Measurements from ENCODE around the gene TAS2R10.

Gene TAS2R10, protein sequence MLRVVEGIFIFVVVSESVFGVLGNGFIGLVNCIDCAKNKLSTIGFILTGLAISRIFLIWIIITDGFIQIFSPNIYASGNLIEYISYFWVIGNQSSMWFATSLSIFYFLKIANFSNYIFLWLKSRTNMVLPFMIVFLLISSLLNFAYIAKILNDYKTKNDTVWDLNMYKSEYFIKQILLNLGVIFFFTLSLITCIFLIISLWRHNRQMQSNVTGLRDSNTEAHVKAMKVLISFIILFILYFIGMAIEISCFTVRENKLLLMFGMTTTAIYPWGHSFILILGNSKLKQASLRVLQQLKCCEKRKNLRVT

DNA sequence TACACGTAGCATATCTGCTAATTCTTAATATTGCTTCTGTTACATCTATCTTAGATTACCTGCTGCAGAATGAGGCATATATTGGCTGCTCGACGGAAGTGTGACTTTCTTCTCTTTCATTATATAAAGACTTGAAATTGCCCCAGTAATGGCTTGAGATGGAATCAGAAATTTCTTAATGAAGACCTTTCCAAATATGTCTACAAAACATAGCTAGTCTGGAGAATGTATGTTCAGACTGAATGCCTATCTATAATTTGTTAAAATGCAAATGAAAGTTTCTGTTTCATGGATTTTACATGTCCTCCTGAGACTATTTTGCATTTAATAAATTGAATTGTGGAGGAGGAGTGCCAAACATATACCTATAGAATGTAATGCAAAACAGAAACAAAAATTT lies at the start of gene TAS2R10:
Gene TAS2R10, minus strand, starts transcription at position 101 of the 400 bp plus-strand sequence. Its CDS starts 89 bp downstream, at position 12.
- Histone ChIP-seq H3K4me1 (ENCODE audit: control insufficient read depth, low read depth, low read length) (no peaks in the 10 kb centered on the region), H3K4me3 (ENCODE audit: low read length) (no peak within 1 kb of the TSS), H3K36me3 (ENCODE audit: control insufficient read depth, low read depth, low read length) (no peaks in the 10 kb centered on the region), H3K27me3 (ENCODE audit: control insufficient read depth, insufficient read depth, low read length) (no peaks in the 10 kb centered on the region), H3K27ac (ENCODE audit: low read length) (no peak within 1 kb of the TSS), H3K9ac (ENCODE audit: low read length) (no peak within 1 kb of the TSS), H3K9me3 (ENCODE audit: control insufficient read depth, low read depth, low read length) (no peaks in the 10 kb centered on the region)

DNA sequence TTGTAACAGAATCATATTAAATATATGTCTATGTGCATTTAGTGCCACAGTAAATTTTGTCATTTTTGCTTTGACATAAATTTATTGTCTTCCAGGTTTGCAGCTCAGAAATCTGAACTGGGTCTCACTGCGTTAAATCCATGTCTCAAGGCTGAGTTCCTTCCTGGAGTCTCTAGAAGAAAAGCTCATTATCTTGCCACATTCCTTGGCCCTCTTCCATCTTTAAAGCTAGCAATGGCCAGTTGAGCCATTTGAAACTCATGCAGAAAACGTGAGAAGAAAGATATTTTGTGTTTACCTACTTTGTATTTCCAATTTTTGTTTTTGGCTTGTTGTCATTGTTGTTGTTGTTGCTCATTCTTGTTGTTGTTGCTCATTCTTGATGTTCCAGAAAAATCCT lies 47.2 kb upstream of the TAS2R10 start:
- Histone ChIP-seq H3K4me3 (ENCODE audit: low read length) (no peak overlapping the region), H3K4me1 (ENCODE audit: control insufficient read depth, low read depth, low read length) (no peaks in the 10 kb centered on the region), H3K36me3 (ENCODE audit: control insufficient read depth, low read depth, low read length) (peaks cover 6% of the 10 kb centered on the region), H3K27ac (ENCODE audit: low read length) (no peak overlapping the region), H3K9ac (ENCODE audit: low read length) (no peak overlapping the region), H3K27me3 (ENCODE audit: control insufficient read depth, insufficient read depth, low read length) (no peaks in the 10 kb centered on the region), H3K9me3 (ENCODE audit: control insufficient read depth, low read depth, low read length) (no peaks in the 10 kb centered on the region)

DNA sequence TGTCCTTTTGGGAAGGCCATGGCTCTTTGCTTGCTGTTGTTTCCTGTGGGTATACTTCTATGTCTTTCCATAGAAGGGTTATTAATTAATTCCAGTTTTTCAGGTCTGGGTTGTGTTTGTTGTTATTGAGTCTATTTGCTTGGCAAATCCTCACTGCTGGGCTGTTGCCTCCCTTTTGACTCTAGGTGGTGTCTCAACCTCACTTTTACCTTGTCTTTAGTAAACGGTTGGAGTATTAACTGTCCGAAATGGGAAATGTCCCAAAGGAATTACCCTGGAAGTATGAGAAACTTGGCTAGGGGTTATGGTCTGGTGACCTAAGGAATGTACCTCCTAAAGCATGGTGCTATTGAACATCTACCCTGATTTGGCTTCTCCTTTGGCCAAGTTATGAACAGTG lies 41.2 kb upstream of the TAS2R10 start:
- Histone ChIP-seq H3K27ac (ENCODE audit: low read length) (no peak overlapping the region), H3K36me3 (ENCODE audit: control insufficient read depth, low read depth, low read length) (no peaks in the 10 kb centered on the region), H3K4me3 (ENCODE audit: low read length) (no peak overlapping the region), H3K27me3 (ENCODE audit: control insufficient read depth, insufficient read depth, low read length) (no peaks in the 10 kb centered on the region), H3K9ac (ENCODE audit: low read length) (no peak overlapping the region), H3K4me1 (ENCODE audit: control insufficient read depth, low read depth, low read length) (no peaks in the 10 kb centered on the region), H3K9me3 (ENCODE audit: control insufficient read depth, low read depth, low read length) (no peaks in the 10 kb centered on the region)

DNA sequence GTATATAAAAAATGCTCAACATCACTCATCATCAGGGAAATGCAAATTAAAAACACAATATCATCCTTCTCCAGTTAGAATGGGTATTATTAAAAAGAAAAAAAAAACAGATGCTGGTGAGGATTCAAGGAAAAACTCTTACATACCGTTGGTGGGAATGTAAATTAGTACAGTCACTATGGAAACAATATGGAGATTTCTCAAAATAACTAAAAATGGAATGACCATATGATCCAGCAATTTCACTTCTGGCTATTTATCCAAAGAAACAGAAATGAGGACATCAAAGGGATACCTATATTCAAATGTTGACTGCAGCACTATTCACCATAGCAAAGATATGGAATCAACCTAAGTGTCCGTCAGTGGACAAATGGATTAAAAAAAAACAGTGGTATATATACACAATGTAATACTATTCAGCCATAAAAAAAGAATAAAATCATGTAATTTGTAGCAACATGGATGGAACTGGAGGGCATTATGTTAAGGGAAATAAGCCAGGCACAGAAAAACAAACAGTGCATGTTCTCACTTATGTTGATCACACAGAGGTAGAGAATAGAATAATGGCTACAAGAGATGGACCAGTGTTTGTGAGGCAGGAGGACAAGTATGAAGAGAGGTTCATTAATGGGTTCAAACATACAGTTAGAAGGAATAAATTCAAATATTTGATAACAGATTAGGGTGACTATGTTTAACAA lies 37.5 kb upstream of the TAS2R10 start:
- Histone ChIP-seq H3K9me3 (ENCODE audit: control insufficient read depth, low read depth, low read length) (no peaks in the 10 kb centered on the region), H3K27me3 (ENCODE audit: control insufficient read depth, insufficient read depth, low read length) (no peaks in the 10 kb centered on the region), H3K9ac (ENCODE audit: low read length) (no peak overlapping the region)

DNA sequence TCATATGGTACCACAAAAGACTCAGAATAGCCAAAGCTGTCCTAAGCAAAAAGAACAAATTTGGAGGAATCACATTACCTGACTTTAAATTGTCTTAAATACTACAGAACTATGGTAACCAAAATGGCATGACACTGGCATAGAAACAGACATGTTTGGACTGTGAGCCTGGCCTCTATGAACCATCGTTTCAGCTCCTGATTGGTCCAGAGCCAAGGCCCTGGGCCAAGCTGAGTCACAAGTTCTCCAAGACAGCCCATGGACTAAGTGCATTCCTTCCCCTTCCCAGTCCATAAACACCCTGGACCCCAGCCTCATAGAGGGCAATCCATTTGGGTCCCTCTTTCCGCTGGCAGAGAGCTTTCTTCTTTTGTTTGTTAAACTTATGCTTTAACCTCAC lies 35.2 kb upstream of the TAS2R10 start:
- H3K4me1 ChIP-seq (ENCODE audit: control insufficient read depth, low read depth, low read length): no peaks in the 10 kb centered on the region
- no peak overlapping the region for H3K4me3 ChIP-seq (ENCODE audit: low read length)
- H3K36me3 ChIP-seq (ENCODE audit: control insufficient read depth, low read depth, low read length): no peaks in the 10 kb centered on the region
- H3K27me3 ChIP-seq (ENCODE audit: control insufficient read depth, insufficient read depth, low read length): no peaks in the 10 kb centered on the region
- peaks cover 11% of the 10 kb centered on the region for H3K9me3 ChIP-seq (ENCODE audit: control insufficient read depth, low read depth, low read length)
- no peak overlapping the region for H3K27ac ChIP-seq (ENCODE audit: low read length)
- H3K9ac ChIP-seq (ENCODE audit: low read length): no peak overlapping the region

More for the DNA sequence above, 37.5 kb upstream of the TAS2R10 start:
- no peaks in the 10 kb centered on the region for H3K4me1 ChIP-seq (ENCODE audit: control insufficient read depth, low read depth, low read length)
- H3K36me3 ChIP-seq (ENCODE audit: control insufficient read depth, low read depth, low read length): no peaks in the 10 kb centered on the region
- no peak overlapping the region for H3K27ac ChIP-seq (ENCODE audit: low read length)
- H3K4me3 ChIP-seq (ENCODE audit: low read length): no peak overlapping the region

DNA sequence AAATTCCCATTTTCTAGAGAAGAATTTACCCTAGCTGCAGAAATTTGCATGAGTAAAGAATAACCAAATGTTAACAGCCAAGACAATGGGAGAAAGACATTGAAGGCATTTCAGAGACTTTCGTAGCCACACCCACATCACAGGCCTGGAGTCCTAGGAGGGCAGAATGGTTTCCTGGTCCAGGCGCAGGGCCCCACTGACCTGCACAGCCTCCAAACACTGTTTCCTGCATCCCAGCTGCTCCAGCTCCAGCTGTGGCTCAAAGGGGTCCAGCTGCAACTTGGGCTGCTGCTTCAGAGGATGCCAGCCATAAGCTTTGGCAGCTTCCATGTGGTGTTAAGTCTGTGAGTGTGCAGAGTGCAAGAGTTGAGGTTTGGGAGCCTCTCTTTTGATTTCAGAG lies 29.6 kb upstream of the TAS2R10 start:
- Histone ChIP-seq H3K9me3 (ENCODE audit: control insufficient read depth, low read depth, low read length) (peaks cover 22% of the 10 kb centered on the region), H3K27me3 (ENCODE audit: control insufficient read depth, insufficient read depth, low read length) (no peaks in the 10 kb centered on the region), H3K4me3 (ENCODE audit: low read length) (no peak overlapping the region), H3K4me1 (ENCODE audit: control insufficient read depth, low read depth, low read length) (no peaks in the 10 kb centered on the region), H3K36me3 (ENCODE audit: control insufficient read depth, low read depth, low read length) (no peaks in the 10 kb centered on the region), H3K9ac (ENCODE audit: low read length) (no peak overlapping the region), H3K27ac (ENCODE audit: low read length) (no peak overlapping the region)

DNA sequence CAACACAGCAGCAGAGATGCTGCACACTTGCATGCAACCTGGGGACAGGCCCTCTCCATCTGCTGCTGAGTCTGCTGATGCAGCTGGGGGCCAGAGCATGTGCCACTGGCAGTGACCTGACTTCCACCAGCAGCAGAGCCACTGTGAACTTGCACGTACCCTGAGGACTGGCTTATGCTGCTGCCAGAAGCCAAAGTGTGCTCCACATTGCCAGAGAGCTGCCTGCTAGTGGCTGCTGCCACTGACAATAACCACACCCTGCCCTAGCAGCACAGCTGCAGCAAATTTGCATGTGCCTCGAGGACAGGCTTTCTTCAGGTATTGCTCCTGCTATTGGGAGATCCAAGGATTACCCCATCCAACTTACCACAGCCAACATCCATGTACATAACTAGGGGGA lies 27.6 kb upstream of the TAS2R10 start:
- no peak overlapping the region for H3K9ac ChIP-seq (ENCODE audit: low read length)
- H3K27ac ChIP-seq (ENCODE audit: low read length): no peak overlapping the region
- no peaks in the 10 kb centered on the region for H3K27me3 ChIP-seq (ENCODE audit: control insufficient read depth, insufficient read depth, low read length)
- no peaks in the 10 kb centered on the region for H3K36me3 ChIP-seq (ENCODE audit: control insufficient read depth, low read depth, low read length)
- peaks cover 22% of the 10 kb centered on the region for H3K9me3 ChIP-seq (ENCODE audit: control insufficient read depth, low read depth, low read length)
- no peak overlapping the region for H3K4me3 ChIP-seq (ENCODE audit: low read length)
- H3K4me1 ChIP-seq (ENCODE audit: control insufficient read depth, low read depth, low read length): no peaks in the 10 kb centered on the region

DNA sequence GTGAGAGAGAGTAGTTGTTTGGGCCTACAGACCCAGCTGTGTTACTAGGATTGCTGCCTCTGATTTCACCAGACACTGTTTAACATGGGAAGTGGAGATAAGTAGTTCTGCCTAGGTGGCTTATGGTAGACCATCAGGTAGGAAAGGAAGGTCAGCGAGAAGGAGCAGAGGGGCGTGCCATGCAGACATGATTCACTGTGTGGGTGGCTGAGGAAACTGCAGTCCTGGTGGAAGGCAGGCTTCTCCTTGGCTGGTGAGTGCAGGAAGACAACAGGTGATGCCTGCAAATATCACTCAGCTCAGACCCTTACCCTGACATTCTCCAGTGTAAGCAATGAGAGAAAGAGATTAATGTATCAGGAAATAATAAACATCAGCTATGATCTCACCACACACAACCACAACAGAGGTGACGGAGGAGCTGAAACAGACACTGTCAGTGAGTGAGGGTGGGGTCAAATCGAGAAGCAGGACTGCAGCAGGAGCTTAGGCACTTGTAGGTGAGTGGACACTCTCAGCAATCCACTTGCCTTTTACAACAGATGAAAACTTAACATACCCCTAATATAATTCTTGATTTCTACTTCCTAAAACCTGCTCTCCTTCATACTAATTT lies 25.2 kb upstream of the TAS2R10 start:
- Histone ChIP-seq H3K4me3 (ENCODE audit: low read length) (no peak overlapping the region), H3K9ac (ENCODE audit: low read length) (no peak overlapping the region), H3K36me3 (ENCODE audit: control insufficient read depth, low read depth, low read length) (no peaks in the 10 kb centered on the region), H3K4me1 (ENCODE audit: control insufficient read depth, low read depth, low read length) (no peaks in the 10 kb centered on the region), H3K27ac (ENCODE audit: low read length) (no peak overlapping the region), H3K27me3 (ENCODE audit: control insufficient read depth, insufficient read depth, low read length) (no peaks in the 10 kb centered on the region), H3K9me3 (ENCODE audit: control insufficient read depth, low read depth, low read length) (peaks cover 11% of the 10 kb centered on the region)

DNA sequence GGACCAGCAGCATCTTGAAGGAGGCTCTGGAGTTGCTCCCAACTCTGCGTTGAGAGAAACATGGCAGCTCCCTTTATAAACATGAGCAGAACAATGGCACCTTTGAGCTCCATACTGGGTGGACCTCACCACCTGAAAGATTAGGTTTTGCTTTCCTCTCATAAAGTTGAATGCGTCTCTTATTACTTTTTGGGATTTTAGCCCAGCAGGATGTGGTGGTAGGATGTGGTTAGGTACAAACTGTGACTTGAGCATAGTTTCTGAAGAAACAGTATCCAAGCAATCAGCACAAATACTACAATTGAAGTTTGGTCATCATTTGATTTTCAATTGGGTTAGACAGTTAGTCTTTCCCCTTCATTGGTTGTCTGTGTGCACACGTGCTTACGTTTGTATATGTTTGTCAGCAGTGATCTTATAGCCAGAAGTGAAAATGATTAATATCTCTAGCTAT lies 23.3 kb upstream of the TAS2R10 start, which contains the start of gene PRR4:
Gene PRR4, minus strand, starts transcription at position 51 of the 454 bp plus-strand sequence. Its CDS starts 38 bp downstream, at position 13.
- Histone ChIP-seq H3K36me3 (ENCODE audit: control insufficient read depth, low read depth, low read length) (no peaks in the 10 kb centered on the region), H3K27me3 (ENCODE audit: control insufficient read depth, insufficient read depth, low read length) (no peaks in the 10 kb centered on the region), H3K4me3 (ENCODE audit: low read length) (no peak within 1 kb of the TSS), H3K27ac (ENCODE audit: low read length) (no peak within 1 kb of the TSS), H3K4me1 (ENCODE audit: control insufficient read depth, low read depth, low read length) (peaks cover 2% of the 10 kb centered on the region), H3K9ac (ENCODE audit: low read length) (no peak within 1 kb of the TSS), H3K9me3 (ENCODE audit: control insufficient read depth, low read depth, low read length) (no peaks in the 10 kb centered on the region)

DNA sequence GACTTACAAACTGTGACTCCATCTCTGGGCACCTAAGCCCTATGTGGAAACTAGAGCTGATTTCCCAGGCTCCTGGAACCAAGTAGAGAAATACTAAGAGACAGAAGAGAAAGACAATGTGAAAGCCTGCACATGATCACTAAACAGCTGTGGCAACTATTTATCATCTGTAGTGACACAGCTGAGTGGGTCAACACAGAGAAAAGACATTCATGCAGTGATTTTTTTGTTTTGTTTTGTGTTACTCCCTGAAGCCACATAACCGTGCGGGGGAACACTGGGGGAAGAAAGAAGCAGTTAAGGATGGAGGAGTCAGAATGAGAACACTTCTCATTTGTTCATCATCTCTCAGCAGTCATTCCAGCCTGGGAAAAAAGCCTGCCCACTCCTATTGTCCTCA lies 21.6 kb upstream of the TAS2R10 start:
- no peaks in the 10 kb centered on the region for H3K36me3 ChIP-seq (ENCODE audit: control insufficient read depth, low read depth, low read length)
- no peak overlapping the region for H3K4me3 ChIP-seq (ENCODE audit: low read length)
- H3K4me1 ChIP-seq (ENCODE audit: control insufficient read depth, low read depth, low read length): peaks cover 3% of the 10 kb centered on the region
- no peak overlapping the region for H3K9ac ChIP-seq (ENCODE audit: low read length)
- H3K27ac ChIP-seq (ENCODE audit: low read length): no peak overlapping the region
- no peaks in the 10 kb centered on the region for H3K27me3 ChIP-seq (ENCODE audit: control insufficient read depth, insufficient read depth, low read length)
- H3K9me3 ChIP-seq (ENCODE audit: control insufficient read depth, low read depth, low read length): no peaks in the 10 kb centered on the region

DNA sequence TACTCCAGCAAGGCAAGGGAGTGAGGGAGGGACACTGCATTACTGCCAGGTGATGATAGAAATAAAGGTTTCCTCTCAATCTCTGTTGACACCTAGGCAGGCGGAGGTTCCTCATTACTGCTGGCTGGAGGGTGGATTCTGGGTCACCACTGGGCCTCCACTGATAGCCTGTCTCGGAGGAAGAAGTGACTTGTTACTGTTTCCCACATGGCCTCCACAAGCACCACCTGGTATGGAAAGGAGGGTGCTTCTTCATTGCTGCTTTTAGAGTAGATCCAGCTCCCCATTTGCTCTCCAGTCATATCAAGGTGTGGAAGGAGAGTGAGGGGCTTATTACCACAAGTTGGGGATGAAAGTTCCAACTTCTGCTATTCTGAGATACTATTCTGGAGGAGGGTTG lies 16.7 kb upstream of the TAS2R10 start:
- peaks cover 3% of the 10 kb centered on the region for H3K4me1 ChIP-seq (ENCODE audit: control insufficient read depth, low read depth, low read length)

More for the DNA sequence above, 16.7 kb upstream of the TAS2R10 start:
- Histone ChIP-seq H3K4me3 (ENCODE audit: low read length) (no peak overlapping the region), H3K27me3 (ENCODE audit: control insufficient read depth, insufficient read depth, low read length) (no peaks in the 10 kb centered on the region), H3K9ac (ENCODE audit: low read length) (no peak overlapping the region), H3K9me3 (ENCODE audit: control insufficient read depth, low read depth, low read length) (no peaks in the 10 kb centered on the region), H3K36me3 (ENCODE audit: control insufficient read depth, low read depth, low read length) (no peaks in the 10 kb centered on the region), H3K27ac (ENCODE audit: low read length) (no peak overlapping the region)

Measured in iPS-18a (cell line).